Chondrocyte (in vitro differentiated cells): Measurements from ENCODE around the gene GRID2. TPM values are rescaled to one million over a fixed set of nuclear protein-coding genes. Genes with fewer than 3 reads are reported as not detected.

Experiments used
- DNase-seq: peaks from one replicate; pipeline ENCODE4 v3.0.0; 2021; ENCODE audit warnings: mixed read lengths, low spot score
- H3K27ac Mint-ChIP-seq: one replicate; pipeline ENCODE4 v1.8.0; 2021; ENCODE audit warnings: mild to moderate bottlenecking, moderate library complexity, mixed read lengths; ENCODE audit not compliant: unreplicated experiment
- H3K27me3 Mint-ChIP-seq: 2 replicates; pipeline ENCODE4 v1.8.0; 2021; ENCODE audit warnings: low read depth, mixed read lengths
- H3K36me3 Mint-ChIP-seq: 2 replicates; pipeline ENCODE4 v1.8.0; 2021; ENCODE audit warnings: low read depth, mixed read lengths
- H3K4me1 Mint-ChIP-seq: 2 replicates; pipeline ENCODE4 v1.8.0; 2021; ENCODE audit warnings: low read depth, mild to moderate bottlenecking, mixed read lengths
- H3K4me3 Mint-ChIP-seq: one replicate; pipeline ENCODE4 v1.8.0; 2021; ENCODE audit warnings: mild to moderate bottlenecking, moderate library complexity, mixed read lengths; ENCODE audit not compliant: unreplicated experiment
- H3K9me3 Mint-ChIP-seq: 2 replicates; pipeline ENCODE4 v1.8.0; 2021; ENCODE audit warnings: low read depth, mixed read lengths
- total RNA-seq: library from RNA; stranded (reverse); gene quantifications from 3 replicates; pipeline ENCODE4 v1.2.1, GENCODE V29; 2021
- TF ChIP-seq, protein P1 (sequence below): fragments of 200-600 bp; sonication (generic); IDR thresholded peaks from 2 replicates; pipeline ENCODE4 v1.5.0; 2021; ENCODE audit warnings: antibody characterized with exemption, mild to moderate bottlenecking, moderate library complexity

Gene GRID2
- total RNA-seq, 1 donor from 2014 or later: not detected

DNA sequence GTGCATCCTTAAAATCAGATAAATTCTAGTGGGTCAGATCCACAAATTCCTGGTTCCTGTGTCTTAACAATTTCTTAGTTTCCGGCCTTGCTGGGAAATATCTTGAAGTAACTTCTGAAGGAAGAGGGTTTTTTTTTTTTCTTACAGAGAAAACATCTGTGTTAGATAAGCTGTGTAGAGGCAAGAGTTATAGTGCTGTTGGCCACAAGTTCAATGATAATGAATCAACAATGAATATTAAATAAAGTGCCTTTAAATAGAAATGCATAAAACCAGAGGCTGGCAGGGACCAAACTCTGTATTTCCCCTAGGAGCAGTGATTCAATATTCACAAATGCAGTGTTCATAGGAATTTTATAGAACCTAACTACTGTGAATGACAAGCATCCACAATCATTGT lies 812.9 kb downstream of the GRID2 start:
- Mint-ChIP-seq H3K4me3 (no peak overlapping the region), H3K27ac (no peak overlapping the region), H3K36me3 (no peaks in the 10 kb centered on the region), H3K27me3 (peaks cover 19% of the 10 kb centered on the region), H3K4me1 (no peaks in the 10 kb centered on the region), H3K9me3 (no peaks in the 10 kb centered on the region)
- DNase-seq: no peak
- TF ChIP-seq, protein P1, sequence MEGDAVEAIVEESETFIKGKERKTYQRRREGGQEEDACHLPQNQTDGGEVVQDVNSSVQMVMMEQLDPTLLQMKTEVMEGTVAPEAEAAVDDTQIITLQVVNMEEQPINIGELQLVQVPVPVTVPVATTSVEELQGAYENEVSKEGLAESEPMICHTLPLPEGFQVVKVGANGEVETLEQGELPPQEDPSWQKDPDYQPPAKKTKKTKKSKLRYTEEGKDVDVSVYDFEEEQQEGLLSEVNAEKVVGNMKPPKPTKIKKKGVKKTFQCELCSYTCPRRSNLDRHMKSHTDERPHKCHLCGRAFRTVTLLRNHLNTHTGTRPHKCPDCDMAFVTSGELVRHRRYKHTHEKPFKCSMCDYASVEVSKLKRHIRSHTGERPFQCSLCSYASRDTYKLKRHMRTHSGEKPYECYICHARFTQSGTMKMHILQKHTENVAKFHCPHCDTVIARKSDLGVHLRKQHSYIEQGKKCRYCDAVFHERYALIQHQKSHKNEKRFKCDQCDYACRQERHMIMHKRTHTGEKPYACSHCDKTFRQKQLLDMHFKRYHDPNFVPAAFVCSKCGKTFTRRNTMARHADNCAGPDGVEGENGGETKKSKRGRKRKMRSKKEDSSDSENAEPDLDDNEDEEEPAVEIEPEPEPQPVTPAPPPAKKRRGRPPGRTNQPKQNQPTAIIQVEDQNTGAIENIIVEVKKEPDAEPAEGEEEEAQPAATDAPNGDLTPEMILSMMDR: no peak

DNA sequence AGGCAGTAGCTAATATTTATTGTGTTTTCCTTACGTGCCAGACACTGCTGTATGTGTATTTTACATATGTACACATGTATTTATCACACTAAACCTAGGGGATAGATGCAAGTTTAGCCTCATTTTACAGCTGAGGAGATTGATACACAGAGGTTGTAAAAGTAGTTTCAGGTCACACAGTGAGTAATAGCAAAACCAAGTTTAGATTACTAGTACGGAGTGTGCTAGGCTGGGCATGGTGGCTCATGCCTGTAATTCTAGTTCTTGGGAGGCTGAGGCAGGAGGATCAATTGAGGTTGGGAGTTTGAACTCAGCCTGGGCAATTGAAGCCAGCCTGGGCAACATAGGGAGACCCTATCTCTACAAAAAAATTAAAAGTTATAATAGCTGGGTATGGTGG lies 823.7 kb downstream of the GRID2 start:
- TF ChIP-seq, protein P1: no peak
- Mint-ChIP-seq H3K36me3 (no peaks in the 10 kb centered on the region), H3K27ac (no peak overlapping the region), H3K27me3 (no peaks in the 10 kb centered on the region), H3K4me1 (no peaks in the 10 kb centered on the region), H3K4me3 (no peak overlapping the region), H3K9me3 (no peaks in the 10 kb centered on the region)
- no peak for DNase-seq

DNA sequence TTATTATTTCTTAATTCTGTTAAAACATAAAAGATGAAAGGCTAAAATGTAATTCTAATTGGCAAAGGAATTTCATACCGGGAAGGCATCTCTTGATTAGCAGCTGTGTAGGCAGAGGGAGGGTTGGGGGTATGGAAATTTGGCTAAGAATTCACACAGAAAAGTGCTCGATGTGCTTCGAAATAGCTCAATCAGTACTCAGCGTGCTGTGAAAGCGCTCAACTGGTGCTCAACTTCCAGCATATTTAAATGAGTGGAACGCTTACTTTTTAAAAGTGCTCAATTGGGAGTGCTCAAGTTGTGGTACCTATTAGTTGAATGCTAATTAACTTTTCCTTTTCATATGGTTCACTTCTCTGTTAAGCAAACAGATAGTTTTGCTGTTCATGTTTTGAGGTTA lies 828.9 kb downstream of the GRID2 start:
- H3K27ac Mint-ChIP-seq: no peak overlapping the region
- no peaks in the 10 kb centered on the region for H3K27me3 Mint-ChIP-seq
- H3K4me3 Mint-ChIP-seq: no peak overlapping the region
- no peak for DNase-seq
- H3K4me1 Mint-ChIP-seq: no peaks in the 10 kb centered on the region
- TF ChIP-seq, protein P1: no peak
- no peaks in the 10 kb centered on the region for H3K36me3 Mint-ChIP-seq
- H3K9me3 Mint-ChIP-seq: no peaks in the 10 kb centered on the region

DNA sequence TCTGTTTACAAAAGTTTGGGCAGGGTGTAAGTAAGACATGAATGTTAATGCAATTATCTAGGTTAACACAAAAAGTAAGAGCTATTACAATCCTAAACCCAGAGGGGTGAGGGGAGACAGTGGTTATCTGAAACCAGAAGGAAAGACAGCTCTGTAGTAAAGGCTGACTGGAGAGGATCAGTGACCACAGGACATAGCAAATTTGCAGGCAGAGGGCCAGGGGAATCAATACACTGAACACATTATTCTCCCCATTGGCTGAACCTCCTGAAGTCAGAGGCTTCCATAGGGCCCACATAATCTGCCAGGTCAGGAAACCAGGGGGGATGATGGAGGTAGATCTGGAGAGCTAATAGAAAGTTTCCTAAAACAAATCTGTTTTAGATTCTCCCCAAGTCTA lies 835.4 kb downstream of the GRID2 start:
- no peaks in the 10 kb centered on the region for H3K36me3 Mint-ChIP-seq
- no peak overlapping the region for H3K27ac Mint-ChIP-seq
- no peaks in the 10 kb centered on the region for H3K27me3 Mint-ChIP-seq
- H3K4me3 Mint-ChIP-seq: no peak overlapping the region
- no peaks in the 10 kb centered on the region for H3K9me3 Mint-ChIP-seq
- no peaks in the 10 kb centered on the region for H3K4me1 Mint-ChIP-seq
- no peak for DNase-seq
- TF ChIP-seq, protein P1: no peak

DNA sequence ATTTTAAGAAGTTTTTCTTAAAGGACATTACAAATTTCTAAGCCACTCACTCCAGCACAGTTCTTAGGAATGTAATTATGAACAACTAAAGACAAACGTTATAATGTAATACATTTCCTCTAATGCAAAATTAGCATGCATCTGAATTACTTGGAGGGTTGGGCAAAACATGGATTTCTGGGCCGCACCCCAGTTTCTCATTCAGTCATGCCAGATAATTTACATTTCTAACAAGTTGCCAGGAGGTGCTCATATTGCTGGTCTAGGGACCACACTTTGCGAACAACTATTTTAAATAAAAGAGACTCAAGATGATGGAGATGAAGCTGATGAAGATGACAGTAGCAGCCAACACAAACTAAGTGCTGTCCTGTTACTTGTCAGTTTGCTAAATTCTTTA lies 840.1 kb downstream of the GRID2 start:
- no peaks in the 10 kb centered on the region for H3K9me3 Mint-ChIP-seq

More for the DNA sequence above, 840.1 kb downstream of the GRID2 start:
- Mint-ChIP-seq H3K4me3 (no peak overlapping the region), H3K4me1 (no peaks in the 10 kb centered on the region), H3K27me3 (no peaks in the 10 kb centered on the region), H3K36me3 (no peaks in the 10 kb centered on the region), H3K27ac (no peak overlapping the region)
- DNase-seq: no peak
- TF ChIP-seq, protein P1: no peak
